ENCODE data around the gene PHACTR3. TPM values are rescaled to one million over a fixed set of nuclear protein-coding genes. Genes with fewer than 3 reads are reported as not detected.
A peak's percentile ranks its signal among the peaks of the same experiment; 100 is the strongest.

Gene PHACTR3
- total RNA-seq, 1 donor from 2014 or later, result 1.0 TPM

GRCh38 chr20:59565768-59566461 lies 38.4 kb upstream of the PHACTR3 start:
- Histone ChIP-seq H3K4me3 (ENCODE audit: low read length in 3 of 3) (no peak overlapping the region), H3K9me3 (ENCODE audit: control insufficient read depth in 3 of 3, low read length in 3 of 3) (no peaks in the 10 kb centered on the region), H3K27ac (ENCODE audit: low read depth, low read length) (no peak overlapping the region), H3K9ac (ENCODE audit: low read depth in 1 of 3, low read length in 3 of 3) (no peak overlapping the region), H3K36me3 (ENCODE audit: control insufficient read depth in 3 of 3, insufficient read depth in 3 of 3, low read length in 3 of 3) (no peaks in the 10 kb centered on the region), H3K27me3 (ENCODE audit: control insufficient read depth in 3 of 3, insufficient read depth in 3 of 3, low read length in 3 of 3) (peaks cover 5 to 50% (median 13%) of the 10 kb centered on the region in 3 donors), H3K4me1 (ENCODE audit: control insufficient read depth in 3 of 3, insufficient read depth in 3 of 3, low read length in 3 of 3) (no peaks in the 10 kb centered on the region)

- peaks cover 4 to 44% (median 18%) of the 10 kb centered on the region in 3 donors for H3K27me3 ChIP-seq (ENCODE audit: control insufficient read depth in 3 of 3, insufficient read depth in 3 of 3, low read length in 3 of 3)
- no peak overlapping the region for H3K27ac ChIP-seq (ENCODE audit: low read depth, low read length)
- no peak overlapping the region for H3K9ac ChIP-seq (ENCODE audit: low read depth in 1 of 3, low read length in 3 of 3)
- peaks cover 3% of the 10 kb centered on the region in 3 donors for H3K4me1 ChIP-seq (ENCODE audit: control insufficient read depth in 3 of 3, insufficient read depth in 3 of 3, low read length in 3 of 3)
- no peaks in the 10 kb centered on the region for H3K9me3 ChIP-seq (ENCODE audit: control insufficient read depth in 3 of 3, low read length in 3 of 3)
- H3K36me3 ChIP-seq (ENCODE audit: control insufficient read depth in 3 of 3, insufficient read depth in 3 of 3, low read length in 3 of 3), result no peaks in the 10 kb centered on the region
- H3K4me3 ChIP-seq (ENCODE audit: low read length in 3 of 3), result no peak overlapping the region
Measured at GRCh38 chr20:59566631-59567524, 37.5 kb upstream of the PHACTR3 start.

- no peak overlapping the region for H3K4me3 ChIP-seq (ENCODE audit: low read length in 3 of 3)
- H3K27me3 ChIP-seq (ENCODE audit: control insufficient read depth in 3 of 3, insufficient read depth in 3 of 3, low read length in 3 of 3), result peaks cover 5 to 45% (median 20%) of the 10 kb centered on the region in 3 donors
- no peaks in the 10 kb centered on the region for H3K36me3 ChIP-seq (ENCODE audit: control insufficient read depth in 3 of 3, insufficient read depth in 3 of 3, low read length in 3 of 3)
- H3K9me3 ChIP-seq (ENCODE audit: control insufficient read depth in 3 of 3, low read length in 3 of 3), result no peaks in the 10 kb centered on the region
- no peak overlapping the region for H3K27ac ChIP-seq (ENCODE audit: low read depth, low read length)
- no peak overlapping the region for H3K9ac ChIP-seq (ENCODE audit: low read depth in 1 of 3, low read length in 3 of 3)
- peaks cover 3 to 4% (median 3%) of the 10 kb centered on the region in 3 donors for H3K4me1 ChIP-seq (ENCODE audit: control insufficient read depth in 3 of 3, insufficient read depth in 3 of 3, low read length in 3 of 3)
Measured at GRCh38 chr20:59567585-59568508, 36.5 kb upstream of the PHACTR3 start.

GRCh38 chr20:59568509-59569024 lies 35.8 kb upstream of the PHACTR3 start:
- Histone ChIP-seq H3K4me1 (ENCODE audit: control insufficient read depth in 3 of 3, insufficient read depth in 3 of 3, low read length in 3 of 3) (peaks cover 3 to 4% (median 3%) of the 10 kb centered on the region in 3 donors), H3K27ac (ENCODE audit: low read depth, low read length) (no peak overlapping the region), H3K4me3 (ENCODE audit: low read length in 3 of 3) (no peak overlapping the region), H3K9me3 (ENCODE audit: control insufficient read depth in 3 of 3, low read length in 3 of 3) (no peaks in the 10 kb centered on the region), H3K9ac (ENCODE audit: low read depth in 1 of 3, low read length in 3 of 3) (no peak overlapping the region), H3K27me3 (ENCODE audit: control insufficient read depth in 3 of 3, insufficient read depth in 3 of 3, low read length in 3 of 3) (peaks cover 10 to 45% (median 23%) of the 10 kb centered on the region in 3 donors), H3K36me3 (ENCODE audit: control insufficient read depth in 3 of 3, insufficient read depth in 3 of 3, low read length in 3 of 3) (no peaks in the 10 kb centered on the region)

GRCh38 chr20:59569305-59569704 lies 35.0 kb upstream of the PHACTR3 start:
- H3K27ac ChIP-seq (ENCODE audit: low read depth, low read length), result no peak overlapping the region
- H3K27me3 ChIP-seq (ENCODE audit: control insufficient read depth in 3 of 3, insufficient read depth in 3 of 3, low read length in 3 of 3), result peaks cover 13 to 49% (median 28%) of the 10 kb centered on the region in 3 donors
- H3K4me3 ChIP-seq (ENCODE audit: low read length in 3 of 3), result no peak overlapping the region
- peaks cover 3 to 4% (median 3%) of the 10 kb centered on the region in 3 donors for H3K4me1 ChIP-seq (ENCODE audit: control insufficient read depth in 3 of 3, insufficient read depth in 3 of 3, low read length in 3 of 3)
- no peaks in the 10 kb centered on the region for H3K9me3 ChIP-seq (ENCODE audit: control insufficient read depth in 3 of 3, low read length in 3 of 3)
- H3K9ac ChIP-seq (ENCODE audit: low read depth in 1 of 3, low read length in 3 of 3), result no peak overlapping the region
- H3K36me3 ChIP-seq (ENCODE audit: control insufficient read depth in 3 of 3, insufficient read depth in 3 of 3, low read length in 3 of 3), result no peaks in the 10 kb centered on the region

- peaks cover 23 to 48% (median 39%) of the 10 kb centered on the region in 3 donors for H3K27me3 ChIP-seq (ENCODE audit: control insufficient read depth in 3 of 3, insufficient read depth in 3 of 3, low read length in 3 of 3)
- H3K4me3 ChIP-seq (ENCODE audit: low read length in 3 of 3), result no peak overlapping the region
- H3K4me1 ChIP-seq (ENCODE audit: control insufficient read depth in 3 of 3, insufficient read depth in 3 of 3, low read length in 3 of 3), result peaks cover 3 to 4% (median 3%) of the 10 kb centered on the region in 3 donors
- no peak overlapping the region for H3K27ac ChIP-seq (ENCODE audit: low read depth, low read length)
- no peaks in the 10 kb centered on the region for H3K9me3 ChIP-seq (ENCODE audit: control insufficient read depth in 3 of 3, low read length in 3 of 3)
- no peaks in the 10 kb centered on the region for H3K36me3 ChIP-seq (ENCODE audit: control insufficient read depth in 3 of 3, insufficient read depth in 3 of 3, low read length in 3 of 3)
- no peak overlapping the region for H3K9ac ChIP-seq (ENCODE audit: low read depth in 1 of 3, low read length in 3 of 3)
Measured at GRCh38 chr20:59571151-59571550, 33.2 kb upstream of the PHACTR3 start.

GRCh38 chr20:59571551-59572314 lies 32.6 kb upstream of the PHACTR3 start:
- Histone ChIP-seq H3K9ac (ENCODE audit: low read depth in 1 of 3, low read length in 3 of 3) (peak overlapping the region; percentile 15 to 57 (median 16)), H3K36me3 (ENCODE audit: control insufficient read depth in 3 of 3, insufficient read depth in 3 of 3, low read length in 3 of 3) (no peaks in the 10 kb centered on the region), H3K4me3 (ENCODE audit: low read length in 3 of 3) (peak overlapping the region; percentile 34 to 60 (median 59)), H3K27ac (ENCODE audit: low read depth, low read length) (peak overlapping the region; percentile 23), H3K9me3 (ENCODE audit: control insufficient read depth in 3 of 3, low read length in 3 of 3) (no peaks in the 10 kb centered on the region), H3K4me1 (ENCODE audit: control insufficient read depth in 3 of 3, insufficient read depth in 3 of 3, low read length in 3 of 3) (peaks cover 3 to 4% (median 3%) of the 10 kb centered on the region in 3 donors), H3K27me3 (ENCODE audit: control insufficient read depth in 3 of 3, insufficient read depth in 3 of 3, low read length in 3 of 3) (peaks cover 29 to 52% (median 45%) of the 10 kb centered on the region in 3 donors)

- Histone ChIP-seq H3K9me3 (ENCODE audit: control insufficient read depth in 3 of 3, low read length in 3 of 3) (no peaks in the 10 kb centered on the region), H3K27ac (ENCODE audit: low read depth, low read length) (no peak overlapping the region), H3K9ac (ENCODE audit: low read depth in 1 of 3, low read length in 3 of 3) (no peak overlapping the region), H3K27me3 (ENCODE audit: control insufficient read depth in 3 of 3, insufficient read depth in 3 of 3, low read length in 3 of 3) (peaks cover 30 to 53% (median 44%) of the 10 kb centered on the region in 3 donors), H3K4me3 (ENCODE audit: low read length in 3 of 3) (no peak overlapping the region), H3K36me3 (ENCODE audit: control insufficient read depth in 3 of 3, insufficient read depth in 3 of 3, low read length in 3 of 3) (no peaks in the 10 kb centered on the region), H3K4me1 (ENCODE audit: control insufficient read depth in 3 of 3, insufficient read depth in 3 of 3, low read length in 3 of 3) (peaks cover 3 to 4% (median 3%) of the 10 kb centered on the region in 3 donors)
Measured at GRCh38 chr20:59572515-59572914, 31.8 kb upstream of the PHACTR3 start.

- Histone ChIP-seq H3K9ac (ENCODE audit: low read depth in 1 of 3, low read length in 3 of 3) (no peak overlapping the region), H3K27me3 (ENCODE audit: control insufficient read depth in 3 of 3, insufficient read depth in 3 of 3, low read length in 3 of 3) (peaks cover 42 to 54% (median 49%) of the 10 kb centered on the region in 3 donors), H3K9me3 (ENCODE audit: control insufficient read depth in 3 of 3, low read length in 3 of 3) (no peaks in the 10 kb centered on the region), H3K4me1 (ENCODE audit: control insufficient read depth in 3 of 3, insufficient read depth in 3 of 3, low read length in 3 of 3) (peaks cover 3 to 4% (median 3%) of the 10 kb centered on the region in 3 donors), H3K36me3 (ENCODE audit: control insufficient read depth in 3 of 3, insufficient read depth in 3 of 3, low read length in 3 of 3) (no peaks in the 10 kb centered on the region), H3K27ac (ENCODE audit: low read depth, low read length) (no peak overlapping the region), H3K4me3 (ENCODE audit: low read length in 3 of 3) (no peak overlapping the region)
Measured at GRCh38 chr20:59573837-59574236, 30.5 kb upstream of the PHACTR3 start.
